Mesendoderm (in vitro differentiated cells): ENCODE measurements around the gene ZNF865.
"Not testable (repeated sequence)": the region's sequence is repeated elsewhere in the genome, so short reads cannot be mapped to it uniquely, and the experiment has no call there.

Experiments
- DNase-seq: peaks from one replicate; pipeline ENCODE4 v3.0.0; 2013
- H2AK5ac ChIP-seq: 2 replicates; pipeline ENCODE4 v1.6.1; 2013; ENCODE audit warnings: low read length, inconsistent platforms
- H2BK120ac ChIP-seq: 2 replicates; pipeline ENCODE4 v1.6.1; 2013; ENCODE audit warnings: low read depth, mild to moderate bottlenecking, low read length, moderate library complexity, mixed read lengths
- H2BK15ac ChIP-seq: replicated peaks from 2 replicates; pipeline ENCODE4 v1.6.1; 2013; ENCODE audit warnings: low read depth, mild to moderate bottlenecking, moderate library complexity
- H2BK5ac ChIP-seq: 2 replicates; pipeline ENCODE4 v1.6.1; 2013; ENCODE audit warnings: low read length, inconsistent platforms
- H3K18ac ChIP-seq: 2 replicates; pipeline ENCODE4 v1.6.1; 2013; ENCODE audit warnings: mild to moderate bottlenecking, low read length, mixed read lengths
- H3K23ac ChIP-seq: one replicate; pipeline ENCODE4 v1.6.1; 2013; ENCODE audit warnings: low read length
- H3K27ac ChIP-seq: 2 replicates; pipeline ENCODE4 v1.5.1; 2013; ENCODE audit warnings: low read depth, mild to moderate bottlenecking, inconsistent platforms, low read length, moderate library complexity
- H3K27me3 ChIP-seq: 2 replicates; pipeline ENCODE4 v1.6.1; 2013; ENCODE audit warnings: low read length, control low read depth, mild to moderate bottlenecking, inconsistent platforms; ENCODE audit not compliant: insufficient read depth, poor library complexity
- H3K36me3 ChIP-seq: 2 replicates; pipeline ENCODE4 v1.6.1; 2013; ENCODE audit warnings: low read length, inconsistent platforms; ENCODE audit not compliant: control insufficient read depth, insufficient read depth
- H3K4ac ChIP-seq: one replicate; pipeline ENCODE4 v1.6.1; 2013; ENCODE audit warnings: low read depth, mild to moderate bottlenecking, low read length, moderate library complexity
- H3K4me1 ChIP-seq: 2 replicates; pipeline ENCODE4 v1.6.1; 2013; ENCODE audit warnings: low read depth, low read length, inconsistent platforms; ENCODE audit not compliant: control insufficient read depth
- H3K4me2 ChIP-seq: 2 replicates; pipeline ENCODE4 v1.6.1; 2013; ENCODE audit warnings: low read length
- H3K4me3 ChIP-seq: 2 replicates; pipeline ENCODE4 v1.5.1; 2013; ENCODE audit warnings: mild to moderate bottlenecking, low read length
- H3K56ac ChIP-seq: one replicate; pipeline ENCODE4 v1.6.1; 2013; ENCODE audit warnings: low read length
- H3K79me1 ChIP-seq: 2 replicates; pipeline ENCODE4 v1.6.1; 2013; ENCODE audit warnings: low read length, inconsistent platforms
- H3K79me2 ChIP-seq: 2 replicates; pipeline ENCODE4 v1.6.1; 2013; ENCODE audit warnings: mild to moderate bottlenecking, low read length; ENCODE audit not compliant: control insufficient read depth, insufficient read depth
- H3K9ac ChIP-seq: 2 replicates; pipeline ENCODE4 v1.6.1; 2013; ENCODE audit warnings: low read length, inconsistent platforms
- H4K5ac ChIP-seq: one replicate; pipeline ENCODE4 v1.6.1; 2013; ENCODE audit warnings: low read length
- H4K8ac ChIP-seq: one replicate; pipeline ENCODE4 v1.6.1; 2013; ENCODE audit warnings: low read depth, mild to moderate bottlenecking, control low read depth, low read length, moderate library complexity
- WGBS: extraction: QIAGEN DNeasy Blood & Tissue Kit; methylation state at CpG from one replicate; pipeline ENCODE4 v1.1.7; 2013; ENCODE audit warnings: low lambda C conversion rate, missing lambda C conversion rate; ENCODE audit not compliant: insufficient coverage; ENCODE audit errors: extremely low coverage; 5-methylcytosine and 5-hydroxymethylcytosine counted together

Gene ZNF865

GRCh38 chr19:55569477-55569876, 36.0 kb upstream of the ZNF865 start:
- H3K79me1 ChIP-seq, H4K5ac ChIP-seq, H3K18ac ChIP-seq, H3K27me3 ChIP-seq, H3K56ac ChIP-seq, H2AK5ac ChIP-seq, H3K9ac ChIP-seq, H3K36me3 ChIP-seq, H3K4me3 ChIP-seq, H4K8ac ChIP-seq, H3K4me1 ChIP-seq, H2BK5ac ChIP-seq, H3K23ac ChIP-seq, DNase-seq, H3K27ac ChIP-seq, H3K4me2 ChIP-seq, H3K4ac ChIP-seq, H2BK15ac ChIP-seq, H2BK120ac ChIP-seq, H3K79me2 ChIP-seq: not testable (repeated sequence)
- WGBS = no CpG with 5 or more reads among the region's 5 CpGs

GRCh38 chr19:55573929-55574328, 31.5 kb upstream of the ZNF865 start:
- H3K4me2 ChIP-seq, H2BK15ac ChIP-seq, H3K79me2 ChIP-seq, H2AK5ac ChIP-seq, H3K27me3 ChIP-seq, H3K27ac ChIP-seq, H3K4me1 ChIP-seq, DNase-seq, H3K4ac ChIP-seq, H3K79me1 ChIP-seq, H4K5ac ChIP-seq, H3K23ac ChIP-seq, H3K56ac ChIP-seq, H3K9ac ChIP-seq, H3K36me3 ChIP-seq, H3K18ac ChIP-seq, H2BK5ac ChIP-seq, H4K8ac ChIP-seq, H3K4me3 ChIP-seq, H2BK120ac ChIP-seq: not testable (repeated sequence)
- no CpG with 5 or more reads among the region's 6 CpGs for WGBS

GRCh38 chr19:55576746-55577145, 28.7 kb upstream of the ZNF865 start:
- H3K9ac ChIP-seq = no peak overlapping the region
- no peak overlapping the region for H2AK5ac ChIP-seq

GRCh38 chr19:55578031-55578760, 27.3 kb upstream of the ZNF865 start:
- H3K23ac ChIP-seq = no peak overlapping the region
- WGBS = no CpG with 5 or more reads among the region's 83 CpGs
- H3K4ac ChIP-seq = no peak overlapping the region
- no peak overlapping the region for H3K4me3 ChIP-seq
- H3K79me2 ChIP-seq = peaks cover 8% of the 10 kb centered on the region
- no peaks in the 10 kb centered on the region for H3K27me3 ChIP-seq
- H3K4me1 ChIP-seq = no peaks in the 10 kb centered on the region
- H3K36me3 ChIP-seq = peaks cover 7% of the 10 kb centered on the region
- H3K4me2 ChIP-seq = no peak overlapping the region
- H3K79me1 ChIP-seq = peaks cover 4% of the 10 kb centered on the region
- no peak for DNase-seq
- no peak overlapping the region for H2BK5ac ChIP-seq
- no peak overlapping the region for H3K27ac ChIP-seq
- no peak overlapping the region for H3K18ac ChIP-seq
- no peak overlapping the region for H2AK5ac ChIP-seq
- H3K9ac ChIP-seq = no peak overlapping the region
- H4K5ac ChIP-seq = no peak overlapping the region
- H2BK15ac ChIP-seq = no peak overlapping the region
- H3K56ac ChIP-seq = no peak overlapping the region
- no peak overlapping the region for H4K8ac ChIP-seq
- H2BK120ac ChIP-seq = no peak overlapping the region

More at GRCh38 chr19:55576746-55577145, 28.7 kb upstream of the ZNF865 start:
- peaks cover 7% of the 10 kb centered on the region for H3K36me3 ChIP-seq
- no peak overlapping the region for H2BK5ac ChIP-seq
- H2BK15ac ChIP-seq = no peak overlapping the region
- WGBS = no CpG with 5 or more reads among the region's 5 CpGs
- H3K27ac ChIP-seq = no peak overlapping the region
- no peak overlapping the region for H3K18ac ChIP-seq
- H3K23ac ChIP-seq = no peak overlapping the region
- peaks cover 4% of the 10 kb centered on the region for H3K79me1 ChIP-seq
- H3K4ac ChIP-seq = no peak overlapping the region
- H3K27me3 ChIP-seq = no peaks in the 10 kb centered on the region
- H4K8ac ChIP-seq = no peak overlapping the region
- peaks cover 8% of the 10 kb centered on the region for H3K79me2 ChIP-seq
- H2BK120ac ChIP-seq = no peak overlapping the region
- H3K56ac ChIP-seq = no peak overlapping the region
- H4K5ac ChIP-seq = no peak overlapping the region
- no peak for DNase-seq
- no peak overlapping the region for H3K4me3 ChIP-seq
- no peaks in the 10 kb centered on the region for H3K4me1 ChIP-seq
- no peak overlapping the region for H3K4me2 ChIP-seq

GRCh38 chr19:55578761-55579747, 26.4 kb upstream of the ZNF865 start:
- Histone ChIP-seq H3K56ac (peak overlapping the region; percentile 90), H4K5ac (no peak overlapping the region), H3K79me1 (peaks cover 4% of the 10 kb centered on the region), H3K79me2 (peaks cover 8% of the 10 kb centered on the region), H3K4me1 (no peaks in the 10 kb centered on the region), H4K8ac (no peak overlapping the region), H3K18ac (no peak overlapping the region), H3K4me3 (no peak overlapping the region), H3K9ac (peak overlapping the region; percentile 82), H2BK15ac (no peak overlapping the region), H3K36me3 (peaks cover 7% of the 10 kb centered on the region), H3K23ac (no peak overlapping the region), H2AK5ac (no peak overlapping the region), H2BK120ac (no peak overlapping the region), H3K27ac (no peak overlapping the region), H2BK5ac (no peak overlapping the region), H3K4me2 (peak overlapping the region; percentile 72), H3K27me3 (no peaks in the 10 kb centered on the region), H3K4ac (no peak overlapping the region)
- DNase-seq = no peak
- WGBS = no CpG with 5 or more reads among the region's 90 CpGs
